Endodermal cell (in vitro differentiated cells): ENCODE data around the gene MYO1B. TPM values are rescaled to one million over a fixed set of nuclear protein-coding genes. Genes with fewer than 3 reads are reported as not detected.

ENCODE experiments used
- DNase-seq: peaks from one replicate; pipeline ENCODE4 v3.0.0-alpha.2; 2017
- H3K27ac ChIP-seq: 2 replicates; pipeline ENCODE4 v1.5.1; 2013; ENCODE audit warnings: mild to moderate bottlenecking, low read depth, low read length, moderate library complexity
- H3K27me3 ChIP-seq: 2 replicates; pipeline ENCODE4 v1.6.1; 2013; ENCODE audit warnings: mild to moderate bottlenecking, low read length, moderate library complexity; ENCODE audit not compliant: insufficient read depth, control insufficient read depth, poor library complexity, severe bottlenecking
- H3K36me3 ChIP-seq: 2 replicates; pipeline ENCODE4 v1.7.0; 2013; ENCODE audit warnings: mild to moderate bottlenecking, low read length, moderate library complexity; ENCODE audit not compliant: control insufficient read depth, insufficient read depth
- H3K4me1 ChIP-seq: one replicate; pipeline ENCODE4 v1.7.0; 2013; ENCODE audit warnings: low read length; ENCODE audit not compliant: control insufficient read depth, insufficient read depth
- H3K4me3 ChIP-seq: 2 replicates; pipeline ENCODE4 v1.5.1; 2013; ENCODE audit warnings: mild to moderate bottlenecking, low read length, moderate library complexity
- H3K9ac ChIP-seq: 2 replicates; pipeline ENCODE4 v1.6.1; 2013; ENCODE audit warnings: mild to moderate bottlenecking, low read length, moderate library complexity; ENCODE audit not compliant: poor library complexity, severe bottlenecking; ENCODE audit errors: extremely low read depth
- H3K9me3 ChIP-seq: 2 replicates; pipeline ENCODE4 v1.6.1; 2013; ENCODE audit warnings: mild to moderate bottlenecking, low read length, moderate library complexity; ENCODE audit not compliant: control insufficient read depth
- H3K27ac Mint-ChIP-seq: 2 replicates; pipeline ENCODE4 v1.8.0; 2020; ENCODE audit warnings: mixed read lengths
- H3K27me3 Mint-ChIP-seq: 2 replicates; pipeline ENCODE4 v1.8.0; 2021; ENCODE audit warnings: mild to moderate bottlenecking, mixed read lengths; ENCODE audit not compliant: insufficient read depth
- H3K36me3 Mint-ChIP-seq: 2 replicates; pipeline ENCODE4 v1.8.0; 2020; ENCODE audit warnings: low read depth, mixed read lengths
- H3K4me1 Mint-ChIP-seq: 2 replicates; pipeline ENCODE4 v1.8.0; 2020; ENCODE audit warnings: mixed read lengths
- H3K4me3 Mint-ChIP-seq: 2 replicates; pipeline ENCODE4 v1.8.0; 2020; ENCODE audit warnings: mild to moderate bottlenecking, moderate library complexity, mixed read lengths
- H3K9me3 Mint-ChIP-seq: 2 replicates; pipeline ENCODE4 v1.8.0; 2020; ENCODE audit warnings: mild to moderate bottlenecking, mixed read lengths
- CTCF ChIP-seq: fragments of 200-600 bp; sonication (generic); conservative IDR thresholded peaks from 2 replicates; pipeline ENCODE4 v1.5.0; 2021; ENCODE audit warnings: antibody characterized with exemption, mild to moderate bottlenecking
- WGBS, 2 experiments: methylation state at CpG; one replicate each; pipeline versions ENCODE4 v1.1.5 to v1.1.7; 2013; ENCODE audit warnings: missing lambda C conversion rate in 2 of 2, mixed read lengths in 1 of 2; ENCODE audit not compliant: insufficient coverage in 1 of 2, insufficient read length in 1 of 2; 5-methylcytosine and 5-hydroxymethylcytosine counted together
- total RNA-seq, 2 donors: library from RNA; stranded (reverse); fragmentation: NEBNext Ultra II Directional in 1 of 2; extraction: Animal tissue kit (Norgen Biotek cat#: 25700) in 1 of 2; gene quantifications; 2 replicates in 1 of 2; 3 replicates in 1 of 2; pipeline ENCODE4 v1.2.1, GENCODE V29; 2021

The MYO1B gene
- total RNA-seq, 2 donors from 2014 or later, result 145 to 154 TPM

GRCh38 chr2:191439481-191439880 lies 194.3 kb downstream of the MYO1B start:
- 100% methylated on average over 3 of the region's 3 CpGs; no CpG with 5 or more reads in 1 of the 2 experiments for WGBS, 2 experiments
- no peaks in the 10 kb centered on the region for H3K36me3 ChIP-seq
- H3K4me1 Mint-ChIP-seq, result no peaks in the 10 kb centered on the region

GRCh38 chr2:191441496-191442214 lies 196.5 kb downstream of the MYO1B start:
- H3K27ac Mint-ChIP-seq, result no peak overlapping the region
- H3K36me3 Mint-ChIP-seq, result no peaks in the 10 kb centered on the region
- no peak for DNase-seq
- Histone ChIP-seq H3K4me1 (no peaks in the 10 kb centered on the region), H3K9ac (no peak overlapping the region), H3K9me3 (no peaks in the 10 kb centered on the region), H3K4me3 (no peak overlapping the region), H3K27ac (no peak overlapping the region), H3K36me3 (no peaks in the 10 kb centered on the region), H3K27me3 (no peaks in the 10 kb centered on the region)
- no peak overlapping the region for H3K4me3 Mint-ChIP-seq
- TF ChIP-seq CTCF, result no peak
- no peaks in the 10 kb centered on the region for H3K9me3 Mint-ChIP-seq
- no peaks in the 10 kb centered on the region for H3K4me1 Mint-ChIP-seq
- no peaks in the 10 kb centered on the region for H3K27me3 Mint-ChIP-seq
- 91 to 98% methylated on average over 9 to 14 of the region's 14 CpGs for WGBS, 2 experiments

More at GRCh38 chr2:191439481-191439880, 194.3 kb downstream of the MYO1B start:
- no peaks in the 10 kb centered on the region for H3K27me3 ChIP-seq
- no peaks in the 10 kb centered on the region for H3K36me3 Mint-ChIP-seq
- H3K4me3 Mint-ChIP-seq, result no peak overlapping the region
- H3K9ac ChIP-seq, result no peak overlapping the region
- H3K4me1 ChIP-seq, result no peaks in the 10 kb centered on the region
- no peak for TF ChIP-seq CTCF
- no peak overlapping the region for H3K27ac Mint-ChIP-seq
- no peak overlapping the region for H3K4me3 ChIP-seq
- no peaks in the 10 kb centered on the region for H3K9me3 ChIP-seq
- H3K27me3 Mint-ChIP-seq, result no peaks in the 10 kb centered on the region
- no peak overlapping the region for H3K27ac ChIP-seq
- DNase-seq, result no peak
- no peaks in the 10 kb centered on the region for H3K9me3 Mint-ChIP-seq

GRCh38 chr2:191443446-191443845 lies 198.2 kb downstream of the MYO1B start:
- no peak for DNase-seq
- no peak overlapping the region for H3K9ac ChIP-seq
- no peaks in the 10 kb centered on the region for H3K36me3 Mint-ChIP-seq
- 90% methylated on average over 3 of the region's 3 CpGs; no CpG with 5 or more reads in 1 of the 2 experiments for WGBS, 2 experiments
- TF ChIP-seq CTCF, result no peak
- H3K4me3 Mint-ChIP-seq, result no peak overlapping the region
- no peaks in the 10 kb centered on the region for H3K4me1 ChIP-seq
- no peak overlapping the region for H3K27ac Mint-ChIP-seq
- H3K36me3 ChIP-seq, result no peaks in the 10 kb centered on the region
- H3K4me3 ChIP-seq, result no peak overlapping the region
- no peak overlapping the region for H3K27ac ChIP-seq
- no peaks in the 10 kb centered on the region for H3K9me3 Mint-ChIP-seq
- no peaks in the 10 kb centered on the region for H3K4me1 Mint-ChIP-seq
- no peaks in the 10 kb centered on the region for H3K27me3 ChIP-seq
- H3K27me3 Mint-ChIP-seq, result no peaks in the 10 kb centered on the region
- H3K9me3 ChIP-seq, result no peaks in the 10 kb centered on the region
